Measurements from ENCODE around the gene SLC22A13.

Gene SLC22A13

GRCh38 chr3:38297947-38298711 is 32.5 kb downstream of the SLC22A13 start:
- no peaks in the 10 kb centered on the region for H3K4me1 ChIP-seq (ENCODE audit: control insufficient read depth, insufficient read depth, low read length)
- H3K4me3 ChIP-seq (ENCODE audit: low read length in 2 of 2), result no peak overlapping the region
- H3K36me3 ChIP-seq (ENCODE audit: control insufficient read depth in 2 of 2, insufficient read depth in 2 of 2, low read length in 2 of 2), result no peaks in the 10 kb centered on the region

GRCh38 chr3:38306941-38307340 is 41.3 kb downstream of the SLC22A13 start:
- Histone ChIP-seq H3K4me1 (ENCODE audit: control insufficient read depth, insufficient read depth, low read length) (no peaks in the 10 kb centered on the region), H3K4me3 (ENCODE audit: low read length in 2 of 2) (no peak overlapping the region), H3K27ac (ENCODE audit: low read length) (no peak overlapping the region), H3K36me3 (ENCODE audit: control insufficient read depth in 2 of 2, insufficient read depth in 2 of 2, low read length in 2 of 2) (no peaks in the 10 kb centered on the region), H3K9me3 (ENCODE audit: control insufficient read depth in 2 of 2, low read length in 2 of 2) (peaks cover 0 to 2% of the 10 kb centered on the region in 2 donors), H3K9ac (ENCODE audit: low read length in 2 of 2) (no peak overlapping the region), H3K27me3 (ENCODE audit: control insufficient read depth in 1 of 2, insufficient read depth in 2 of 2, low read length in 2 of 2) (no peaks in the 10 kb centered on the region)

More at GRCh38 chr3:38297947-38298711, 32.5 kb downstream of the SLC22A13 start:
- Histone ChIP-seq H3K27me3 (ENCODE audit: control insufficient read depth in 1 of 2, insufficient read depth in 2 of 2, low read length in 2 of 2) (no peaks in the 10 kb centered on the region), H3K9ac (ENCODE audit: low read length in 2 of 2) (no peak overlapping the region), H3K27ac (ENCODE audit: low read length) (no peak overlapping the region), H3K9me3 (ENCODE audit: control insufficient read depth in 2 of 2, low read length in 2 of 2) (no peaks in the 10 kb centered on the region)

GRCh38 chr3:38307599-38307998 is 42.0 kb downstream of the SLC22A13 start:
- Histone ChIP-seq H3K27ac (ENCODE audit: low read length) (no peak overlapping the region), H3K4me3 (ENCODE audit: low read length in 2 of 2) (no peak overlapping the region), H3K36me3 (ENCODE audit: control insufficient read depth in 2 of 2, insufficient read depth in 2 of 2, low read length in 2 of 2) (no peaks in the 10 kb centered on the region), H3K9ac (ENCODE audit: low read length in 2 of 2) (no peak overlapping the region), H3K4me1 (ENCODE audit: control insufficient read depth, insufficient read depth, low read length) (no peaks in the 10 kb centered on the region), H3K9me3 (ENCODE audit: control insufficient read depth in 2 of 2, low read length in 2 of 2) (peaks cover 0 to 2% of the 10 kb centered on the region in 2 donors), H3K27me3 (ENCODE audit: control insufficient read depth in 1 of 2, insufficient read depth in 2 of 2, low read length in 2 of 2) (no peaks in the 10 kb centered on the region)

GRCh38 chr3:38308456-38308855 is 42.8 kb downstream of the SLC22A13 start:
- Histone ChIP-seq H3K4me1 (ENCODE audit: control insufficient read depth, insufficient read depth, low read length) (no peaks in the 10 kb centered on the region), H3K9me3 (ENCODE audit: control insufficient read depth in 2 of 2, low read length in 2 of 2) (peaks cover 0 to 2% of the 10 kb centered on the region in 2 donors), H3K27ac (ENCODE audit: low read length) (no peak overlapping the region), H3K9ac (ENCODE audit: low read length in 2 of 2) (no peak overlapping the region), H3K27me3 (ENCODE audit: control insufficient read depth in 1 of 2, insufficient read depth in 2 of 2, low read length in 2 of 2) (no peaks in the 10 kb centered on the region), H3K4me3 (ENCODE audit: low read length in 2 of 2) (no peak overlapping the region), H3K36me3 (ENCODE audit: control insufficient read depth in 2 of 2, insufficient read depth in 2 of 2, low read length in 2 of 2) (no peaks in the 10 kb centered on the region)

GRCh38 chr3:38311476-38311875 is 45.9 kb downstream of the SLC22A13 start:
- no peaks in the 10 kb centered on the region for H3K36me3 ChIP-seq (ENCODE audit: control insufficient read depth in 2 of 2, insufficient read depth in 2 of 2, low read length in 2 of 2)
- no peaks in the 10 kb centered on the region for H3K27me3 ChIP-seq (ENCODE audit: control insufficient read depth in 1 of 2, insufficient read depth in 2 of 2, low read length in 2 of 2)
- no peaks in the 10 kb centered on the region for H3K4me1 ChIP-seq (ENCODE audit: control insufficient read depth, insufficient read depth, low read length)
- H3K9ac ChIP-seq (ENCODE audit: low read length in 2 of 2), result no peak overlapping the region
- H3K27ac ChIP-seq (ENCODE audit: low read length), result no peak overlapping the region
- no peaks in the 10 kb centered on the region for H3K9me3 ChIP-seq (ENCODE audit: control insufficient read depth in 2 of 2, low read length in 2 of 2)
- no peak overlapping the region for H3K4me3 ChIP-seq (ENCODE audit: low read length in 2 of 2)

GRCh38 chr3:38311941-38312340 is 46.3 kb downstream of the SLC22A13 start:
- Histone ChIP-seq H3K27ac (ENCODE audit: low read length) (no peak overlapping the region), H3K27me3 (ENCODE audit: control insufficient read depth in 1 of 2, insufficient read depth in 2 of 2, low read length in 2 of 2) (no peaks in the 10 kb centered on the region), H3K4me1 (ENCODE audit: control insufficient read depth, insufficient read depth, low read length) (no peaks in the 10 kb centered on the region), H3K4me3 (ENCODE audit: low read length in 2 of 2) (no peak overlapping the region), H3K9me3 (ENCODE audit: control insufficient read depth in 2 of 2, low read length in 2 of 2) (no peaks in the 10 kb centered on the region), H3K9ac (ENCODE audit: low read length in 2 of 2) (no peak overlapping the region), H3K36me3 (ENCODE audit: control insufficient read depth in 2 of 2, insufficient read depth in 2 of 2, low read length in 2 of 2) (no peaks in the 10 kb centered on the region)

GRCh38 chr3:38312356-38312755 is 46.7 kb downstream of the SLC22A13 start:
- Histone ChIP-seq H3K9ac (ENCODE audit: low read length in 2 of 2) (no peak overlapping the region), H3K9me3 (ENCODE audit: control insufficient read depth in 2 of 2, low read length in 2 of 2) (no peaks in the 10 kb centered on the region), H3K36me3 (ENCODE audit: control insufficient read depth in 2 of 2, insufficient read depth in 2 of 2, low read length in 2 of 2) (no peaks in the 10 kb centered on the region), H3K27me3 (ENCODE audit: control insufficient read depth in 1 of 2, insufficient read depth in 2 of 2, low read length in 2 of 2) (no peaks in the 10 kb centered on the region), H3K27ac (ENCODE audit: low read length) (no peak overlapping the region), H3K4me1 (ENCODE audit: control insufficient read depth, insufficient read depth, low read length) (no peaks in the 10 kb centered on the region), H3K4me3 (ENCODE audit: low read length in 2 of 2) (no peak overlapping the region)

GRCh38 chr3:38313263-38313662 is 47.7 kb downstream of the SLC22A13 start:
- Histone ChIP-seq H3K4me1 (ENCODE audit: control insufficient read depth, insufficient read depth, low read length) (no peaks in the 10 kb centered on the region), H3K27ac (ENCODE audit: low read length) (no peak overlapping the region), H3K9me3 (ENCODE audit: control insufficient read depth in 2 of 2, low read length in 2 of 2) (no peaks in the 10 kb centered on the region), H3K36me3 (ENCODE audit: control insufficient read depth in 2 of 2, insufficient read depth in 2 of 2, low read length in 2 of 2) (no peaks in the 10 kb centered on the region), H3K9ac (ENCODE audit: low read length in 2 of 2) (no peak overlapping the region), H3K27me3 (ENCODE audit: control insufficient read depth in 1 of 2, insufficient read depth in 2 of 2, low read length in 2 of 2) (no peaks in the 10 kb centered on the region), H3K4me3 (ENCODE audit: low read length in 2 of 2) (no peak overlapping the region)

- Histone ChIP-seq H3K9ac (ENCODE audit: low read length in 2 of 2) (no peak overlapping the region), H3K36me3 (ENCODE audit: control insufficient read depth in 2 of 2, insufficient read depth in 2 of 2, low read length in 2 of 2) (no peaks in the 10 kb centered on the region), H3K4me3 (ENCODE audit: low read length in 2 of 2) (no peak overlapping the region), H3K27me3 (ENCODE audit: control insufficient read depth in 1 of 2, insufficient read depth in 2 of 2, low read length in 2 of 2) (no peaks in the 10 kb centered on the region), H3K4me1 (ENCODE audit: control insufficient read depth, insufficient read depth, low read length) (no peaks in the 10 kb centered on the region), H3K9me3 (ENCODE audit: control insufficient read depth in 2 of 2, low read length in 2 of 2) (no peaks in the 10 kb centered on the region), H3K27ac (ENCODE audit: low read length) (no peak overlapping the region)
Observed at GRCh38 chr3:38313695-38314094, 48.1 kb downstream of the SLC22A13 start.

- Histone ChIP-seq H3K4me1 (ENCODE audit: control insufficient read depth, insufficient read depth, low read length) (no peaks in the 10 kb centered on the region), H3K9ac (ENCODE audit: low read length in 2 of 2) (no peak overlapping the region), H3K4me3 (ENCODE audit: low read length in 2 of 2) (no peak overlapping the region), H3K27ac (ENCODE audit: low read length) (no peak overlapping the region), H3K36me3 (ENCODE audit: control insufficient read depth in 2 of 2, insufficient read depth in 2 of 2, low read length in 2 of 2) (no peaks in the 10 kb centered on the region), H3K9me3 (ENCODE audit: control insufficient read depth in 2 of 2, low read length in 2 of 2) (no peaks in the 10 kb centered on the region), H3K27me3 (ENCODE audit: control insufficient read depth in 1 of 2, insufficient read depth in 2 of 2, low read length in 2 of 2) (no peaks in the 10 kb centered on the region)
Observed at GRCh38 chr3:38314112-38314763, 48.6 kb downstream of the SLC22A13 start.
